Adipose tissue (tissue), 3 donors: Measurements from ENCODE around the gene PNPLA3. TPM values are rescaled to one million over a fixed set of nuclear protein-coding genes. Genes with fewer than 3 reads are reported as not detected.

ENCODE experiments used
- H3K27ac ChIP-seq: one replicate; pipeline ENCODE4 v1.5.1; 2013; ENCODE audit warnings: low read depth, low read length
- WGBS, 3 donors: extraction: QIAGEN DNeasy Blood & Tissue Kit; methylation state at CpG; one replicate each; pipeline ENCODE4 v1.1.7; 2013; 5-methylcytosine and 5-hydroxymethylcytosine counted together
- polyA plus RNA-seq, 3 donors: library from polyadenylated mRNA; stranded (reverse); fragments of 200-250 nt; gene quantifications; one replicate each; pipeline ENCODE4 v1.2.3, GENCODE V29; 2013
- donor health status: healthy with polysubstance abuse.
- donor health status: Bipolar disorder and iron deficiency.
- donor health status: healthy.

The PNPLA3 gene
- polyA plus RNA-seq, 3 donors = 1.1 to 6.6 (median 2.8) TPM

DNA sequence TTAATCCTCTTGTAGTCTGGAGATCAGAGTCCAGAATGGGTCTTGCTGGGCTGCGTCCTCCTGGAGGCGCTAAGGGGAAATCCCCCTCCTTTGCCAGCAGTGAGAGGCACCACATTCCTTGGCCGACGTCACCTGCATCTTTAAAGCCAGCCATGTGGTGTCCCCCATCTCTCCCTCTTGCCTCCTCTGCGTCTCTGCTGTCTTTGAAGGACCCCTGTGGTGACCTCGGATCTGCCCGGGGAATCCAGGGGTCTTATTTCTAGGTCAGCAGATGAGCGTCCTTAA is 73.3 kb downstream of the PNPLA3 start:
- 85 to 93% (median 88%) methylated on average over 8 of the region's 8 CpGs for WGBS, 3 donors
- H3K27ac ChIP-seq = no peak overlapping the region

Other genes with a start within 250 kb of the PNPLA3 start
- gene EFCAB6, start 111.5 kb upstream of the PNPLA3 start, polyA plus RNA-seq = under 1 TPM in 2 of 3 donors, not detected in 1; 0.76 to 0.98 TPM
- 1 to 10 TPM in 1 of 3 donors, under 1 TPM in 2; 0.11 to 1.9 (median 0.31) TPM for gene SULT4A1, start 61.3 kb upstream of the PNPLA3 start, polyA plus RNA-seq
- gene PNPLA5, start 31.8 kb upstream of the PNPLA3 start, polyA plus RNA-seq = not detected
- gene SAMM50, start 31.6 kb downstream of the PNPLA3 start, polyA plus RNA-seq = 10 to 100 TPM; 28.9 to 55.3 (median 32.4) TPM
- gene PARVB, start 100.5 kb downstream of the PNPLA3 start, polyA plus RNA-seq = 10 to 100 TPM; 14.8 to 75.5 (median 46.2) TPM